GM18867 (cell line): ENCODE measurements around the gene CFAP100.

Experiments
- ATAC-seq: cut with Tn5 transposase; IDR thresholded peaks from one replicate; pipeline ENCODE4 v1.9.1; 2021; ENCODE audit warnings: mild to moderate bottlenecking, moderate library complexity; ENCODE audit not compliant: unreplicated experiment

Gene CFAP100

GRCh38 chr3:126356373-126357264 lies 38.1 kb upstream of the CFAP100 start:
- ATAC-seq, result no peak

GRCh38 chr3:126357295-126358037 lies 37.2 kb upstream of the CFAP100 start, which contains the start of gene KLF15:
KLF15 (minus strand) TSS chr3:126357408; CDS start chr3:126352922, 4,486 bp downstream.
- peak; percentile 86 for ATAC-seq

GRCh38 chr3:126358038-126358815 lies 36.5 kb upstream of the CFAP100 start:
- ATAC-seq, result no peak

GRCh38 chr3:126358816-126359181 lies 35.9 kb upstream of the CFAP100 start:
- ATAC-seq, result no peak

- ATAC-seq, result no peak
These were observed 34.5 kb upstream of the CFAP100 start for GRCh38 chr3:126360046-126360713.

- no peak for ATAC-seq
These were observed 34.0 kb upstream of the CFAP100 start for GRCh38 chr3:126360714-126361060.

- no peak for ATAC-seq
These were observed 33.5 kb upstream of the CFAP100 start for GRCh38 chr3:126361211-126361610.

GRCh38 chr3:126364130-126364695 lies 30.5 kb upstream of the CFAP100 start:
- no peak for ATAC-seq

GRCh38 chr3:126364731-126365301 lies 29.9 kb upstream of the CFAP100 start:
- no peak for ATAC-seq

GRCh38 chr3:126365351-126366277 lies 29.1 kb upstream of the CFAP100 start:
- ATAC-seq, result no peak

GRCh38 chr3:126367316-126367805 lies 27.3 kb upstream of the CFAP100 start:
- ATAC-seq, result no peak

- no peak for ATAC-seq
These were observed 25.2 kb upstream of the CFAP100 start for GRCh38 chr3:126369490-126369889.

GRCh38 chr3:126370055-126370454 lies 24.7 kb upstream of the CFAP100 start:
- ATAC-seq, result no peak

- no peak for ATAC-seq
These were observed 24.1 kb upstream of the CFAP100 start for GRCh38 chr3:126370606-126371005.

- ATAC-seq, result no peak
These were observed 23.5 kb upstream of the CFAP100 start for GRCh38 chr3:126371096-126371705.

- ATAC-seq, result no peak
These were observed 22.1 kb upstream of the CFAP100 start for GRCh38 chr3:126372413-126373145.

GRCh38 chr3:126373146-126373613 lies 21.5 kb upstream of the CFAP100 start:
- no peak for ATAC-seq
